ENCODE results near the gene ITPK1.

- no peak for TF ChIP-seq EZH2phosphoT487 (IDR thresholded peaks at IDR 0.05; ENCODE audit: low read length)
- TF ChIP-seq, protein P1, sequence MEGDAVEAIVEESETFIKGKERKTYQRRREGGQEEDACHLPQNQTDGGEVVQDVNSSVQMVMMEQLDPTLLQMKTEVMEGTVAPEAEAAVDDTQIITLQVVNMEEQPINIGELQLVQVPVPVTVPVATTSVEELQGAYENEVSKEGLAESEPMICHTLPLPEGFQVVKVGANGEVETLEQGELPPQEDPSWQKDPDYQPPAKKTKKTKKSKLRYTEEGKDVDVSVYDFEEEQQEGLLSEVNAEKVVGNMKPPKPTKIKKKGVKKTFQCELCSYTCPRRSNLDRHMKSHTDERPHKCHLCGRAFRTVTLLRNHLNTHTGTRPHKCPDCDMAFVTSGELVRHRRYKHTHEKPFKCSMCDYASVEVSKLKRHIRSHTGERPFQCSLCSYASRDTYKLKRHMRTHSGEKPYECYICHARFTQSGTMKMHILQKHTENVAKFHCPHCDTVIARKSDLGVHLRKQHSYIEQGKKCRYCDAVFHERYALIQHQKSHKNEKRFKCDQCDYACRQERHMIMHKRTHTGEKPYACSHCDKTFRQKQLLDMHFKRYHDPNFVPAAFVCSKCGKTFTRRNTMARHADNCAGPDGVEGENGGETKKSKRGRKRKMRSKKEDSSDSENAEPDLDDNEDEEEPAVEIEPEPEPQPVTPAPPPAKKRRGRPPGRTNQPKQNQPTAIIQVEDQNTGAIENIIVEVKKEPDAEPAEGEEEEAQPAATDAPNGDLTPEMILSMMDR (IDR thresholded peaks at IDR 0.05; ENCODE audit: low read length), result no peak
These were observed 111.6 kb downstream of the ITPK1 start for GRCh38 chr14:93003945-93004698.
